Measurements from ENCODE around the gene PRR3. TPM values are rescaled to one million over a fixed set of nuclear protein-coding genes. Genes with fewer than 3 reads are reported as not detected.

Gene PRR3
- total and polyA plus RNA-seq, 2 of the 4 experiments (the other 2 are of a cell fraction): 7.2 to 17.3 TPM

GRCh38 chr6:30612213-30612612 is 55.1 kb downstream of the PRR3 start:
- Histone ChIP-seq H3K23ac (ENCODE audit: low read depth, low read length) (no peak overlapping the region), H3K56ac (ENCODE audit: extremely low read depth, insufficient read depth, low read length) (no peak overlapping the region), H4K91ac (ENCODE audit: insufficient read depth, low read depth, low read length) (no peak overlapping the region), H3K27ac (ENCODE audit: insufficient read depth, low read length) (no peak overlapping the region), H2AK9ac (replicated peaks; ENCODE audit: low read depth, low read length, poor library complexity) (no peak overlapping the region), H3K9me3 (ENCODE audit: control insufficient read depth, insufficient read depth, low read length) (no peaks in the 10 kb centered on the region), H2BK20ac (ENCODE audit: low read depth, low read length) (no peak overlapping the region), H3K4me3 (ENCODE audit: insufficient read depth, low read depth, low read length) (no peak overlapping the region), H3K18ac (ENCODE audit: low read depth, low read length) (no peak overlapping the region), H2AK5ac (ENCODE audit: low read depth, low read length) (no peak overlapping the region), H4K20me1 (ENCODE audit: insufficient read depth, low read length) (peaks cover 58% of the 10 kb centered on the region), H3K9ac (ENCODE audit: low read depth, low read length) (no peak overlapping the region), H3K4me1 (ENCODE audit: control insufficient read depth, insufficient read depth, low read length) (peaks cover 6% of the 10 kb centered on the region), H3K36me3 (ENCODE audit: control insufficient read depth, insufficient read depth, low read length) (peaks cover 35% of the 10 kb centered on the region), H3K79me1 (ENCODE audit: low read depth in 1 of 2, low read length in 2 of 2) (peaks cover 35 to 59% of the 10 kb centered on the region in 2 experiments), H3K14ac (replicated peaks; ENCODE audit: low read depth, low read length) (no peak overlapping the region), H3K4ac (ENCODE audit: low read depth, low read length) (no peak overlapping the region), H3K9me1 (ENCODE audit: insufficient read depth, low read length) (peaks cover 10% of the 10 kb centered on the region; the same call in 1 of the 2 replicates), H3K4me2 (ENCODE audit: low read depth, low read length) (no peak overlapping the region), H2BK5ac (ENCODE audit: low read depth, low read length, poor library complexity, severe bottlenecking) (no peak overlapping the region), H4K5ac (ENCODE audit: low read depth, low read length) (no peak overlapping the region), H2AFZ (replicated peaks; ENCODE audit: low read length, poor library complexity) (no peak overlapping the region), H2BK15ac (ENCODE audit: low read depth, low read length) (no peak overlapping the region), H3K27me3 (ENCODE audit: control insufficient read depth, insufficient read depth, low read length) (no peaks in the 10 kb centered on the region), H2BK120ac (ENCODE audit: low read depth, low read length) (no peak overlapping the region), H4K8ac (ENCODE audit: low read depth in 2 of 2, low read length in 2 of 2) (no peak overlapping the region)
- POLR2A ChIA-PET (ENCODE audit: unreplicated experiment): interaction anchor here (0.9 to 2.2 kb wide), 4 partner anchors 13 to 111 kb away, joined by 3 to 14 read pairs (median 4); no protein-coding TSS in a partner anchor
- BruUV-seq (replicated peaks): no TSS peak
- intact Hi-C loops (cut with micrococcal nuclease) (no loop called here), in situ Hi-C loops (cut with MboI; ENCODE audit: low sequenced_read_pairs) (no loop called here), dilution Hi-C loops (cut with HindIII; ENCODE audit: low sequenced_read_pairs, unreplicated experiment) (no loop called here)
- no CpG with 5 or more reads among the region's 1 CpG for WGBS, 2 experiments (ENCODE audit: extremely low coverage in 2 of 2, insufficient read length in 1 of 2)
- peak; percentile 12; the same call in 1 of the 2 replicates for TF ChIP-seq SMC3 (IDR thresholded peaks at IDR 0.05; ENCODE audit: low read depth, low read length)
- TF ChIP-seq RFX5 (IDR thresholded peaks at IDR 0.05; ENCODE audit: low read depth, low read length): no peak
- TF ChIP-seq CTCF (conservative IDR thresholded peaks at IDR 0.05; ENCODE audit: low read depth, low read length): peak; percentile 45
- ATAC-seq (ENCODE audit: low read depth) (0 out of 2 replicates have a peak, but pooled peaks have one; percentile 1), DNase-seq (peak; percentile 57)
- CTCF ChIA-PET: interaction anchor here (0.9 to 1.8 kb wide), 2 partner anchors 12 to 15 kb away, joined by 3 to 6 read pairs; no protein-coding TSS in a partner anchor
